ENCODE data around the gene PEAR1.

- TF ChIP-seq, protein P1, sequence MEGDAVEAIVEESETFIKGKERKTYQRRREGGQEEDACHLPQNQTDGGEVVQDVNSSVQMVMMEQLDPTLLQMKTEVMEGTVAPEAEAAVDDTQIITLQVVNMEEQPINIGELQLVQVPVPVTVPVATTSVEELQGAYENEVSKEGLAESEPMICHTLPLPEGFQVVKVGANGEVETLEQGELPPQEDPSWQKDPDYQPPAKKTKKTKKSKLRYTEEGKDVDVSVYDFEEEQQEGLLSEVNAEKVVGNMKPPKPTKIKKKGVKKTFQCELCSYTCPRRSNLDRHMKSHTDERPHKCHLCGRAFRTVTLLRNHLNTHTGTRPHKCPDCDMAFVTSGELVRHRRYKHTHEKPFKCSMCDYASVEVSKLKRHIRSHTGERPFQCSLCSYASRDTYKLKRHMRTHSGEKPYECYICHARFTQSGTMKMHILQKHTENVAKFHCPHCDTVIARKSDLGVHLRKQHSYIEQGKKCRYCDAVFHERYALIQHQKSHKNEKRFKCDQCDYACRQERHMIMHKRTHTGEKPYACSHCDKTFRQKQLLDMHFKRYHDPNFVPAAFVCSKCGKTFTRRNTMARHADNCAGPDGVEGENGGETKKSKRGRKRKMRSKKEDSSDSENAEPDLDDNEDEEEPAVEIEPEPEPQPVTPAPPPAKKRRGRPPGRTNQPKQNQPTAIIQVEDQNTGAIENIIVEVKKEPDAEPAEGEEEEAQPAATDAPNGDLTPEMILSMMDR (IDR thresholded peaks at IDR 0.05; ENCODE audit: control extremely low read depth in 1 of 3, insufficient read depth in 1 of 3, low read depth in 1 of 3, low read length in 3 of 3), result no peak
- no peak for TF ChIP-seq EZH2 (IDR thresholded peaks at IDR 0.05; ENCODE audit: low read depth, low read length, severe bottlenecking)
- TF ChIP-seq CBX5 (IDR thresholded peaks at IDR 0.05; ENCODE audit: low read depth, low read length), result no peak
- no peak for TF ChIP-seq CHD1 (IDR thresholded peaks at IDR 0.05; ENCODE audit: low read depth, low read length)
- no peak for TF ChIP-seq RAD21 (IDR thresholded peaks at IDR 0.05 in 1 of 2, conservative IDR thresholded peaks at IDR 0.05 in 1 of 2; ENCODE audit: low read depth in 2 of 2, low read length in 2 of 2)
- TF ChIP-seq HDAC2 (IDR thresholded peaks at IDR 0.05; ENCODE audit: borderline replicate concordance in 1 of 2, low read depth in 2 of 2, low read length in 2 of 2), result no peak
Measured at GRCh38 chr1:156949127-156949526, 55.6 kb downstream of the PEAR1 start.
